ENCODE data around the gene CHP1.

The CHP1 gene

DNA sequence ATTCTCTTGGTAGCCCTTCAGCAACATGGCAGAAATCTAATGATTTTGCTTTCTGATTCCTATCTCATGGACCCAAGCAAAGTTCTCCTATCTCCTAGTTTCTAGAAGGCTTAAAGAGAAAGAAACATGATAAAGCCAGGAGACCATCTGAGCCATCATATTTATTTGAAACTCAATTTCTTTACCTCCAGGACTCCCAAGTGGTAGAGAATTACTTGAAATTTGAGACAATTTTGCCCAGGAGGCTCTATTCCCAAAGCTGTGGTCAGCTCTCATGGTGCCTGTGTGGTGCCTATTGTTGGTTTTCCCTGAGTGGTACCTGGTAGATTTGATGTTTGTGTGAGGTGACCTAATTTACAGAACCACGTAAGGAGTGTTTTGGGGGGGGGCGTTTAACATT, 38.8 kb downstream of the CHP1 start:
- Histone ChIP-seq H3K9ac (ENCODE audit: low read length) (no peak overlapping the region), H3K4me1 (ENCODE audit: control insufficient read depth in 1 of 2, insufficient read depth in 2 of 2, low read length in 2 of 2) (no peaks in the 10 kb centered on the region), H3K36me3 (ENCODE audit: control insufficient read depth in 1 of 2, insufficient read depth in 2 of 2, low read length in 2 of 2) (peaks cover 16 to 18% of the 10 kb centered on the region in 2 experiments), H4K91ac (ENCODE audit: low read depth, low read length) (no peak overlapping the region), H3K4ac (ENCODE audit: low read depth, low read length) (no peak overlapping the region), H3K79me1 (ENCODE audit: low read length) (no peaks in the 10 kb centered on the region), H3K18ac (ENCODE audit: low read length) (no peak overlapping the region), H2AK5ac (ENCODE audit: low read length) (no peak overlapping the region), H2BK120ac (ENCODE audit: insufficient read depth, low read length, poor library complexity) (no peak overlapping the region), H2AFZ (ENCODE audit: insufficient read depth, low read length, poor library complexity) (no peak overlapping the region), H3K9me3 (ENCODE audit: insufficient read depth, low read depth, low read length) (no peaks in the 10 kb centered on the region), H2BK12ac (ENCODE audit: low read length) (no peak overlapping the region), H3K27me3 (ENCODE audit: insufficient read depth, low read length) (no peaks in the 10 kb centered on the region), H2BK5ac (ENCODE audit: low read depth, low read length, poor library complexity) (no peak overlapping the region), H3K27ac (ENCODE audit: low read depth, low read length) (no peak overlapping the region), H4K12ac (ENCODE audit: low read depth, low read length) (no peak overlapping the region), H3K4me3 (ENCODE audit: low read depth, low read length) (no peak overlapping the region), H3K4me2 (ENCODE audit: low read length) (no peak overlapping the region), H3K23ac (ENCODE audit: low read length) (no peak overlapping the region), H3K14ac (ENCODE audit: low read length) (no peak overlapping the region), H4K8ac (ENCODE audit: low read depth, low read length) (no peak overlapping the region), H3K79me2 (ENCODE audit: control insufficient read depth, insufficient read depth, low read length, poor library complexity) (no peaks in the 10 kb centered on the region)
- no CpG with 5 or more reads among the region's 2 CpGs for WGBS (ENCODE audit: extremely low coverage, insufficient coverage, insufficient read length)
- no peak for DNase-seq

DNA sequence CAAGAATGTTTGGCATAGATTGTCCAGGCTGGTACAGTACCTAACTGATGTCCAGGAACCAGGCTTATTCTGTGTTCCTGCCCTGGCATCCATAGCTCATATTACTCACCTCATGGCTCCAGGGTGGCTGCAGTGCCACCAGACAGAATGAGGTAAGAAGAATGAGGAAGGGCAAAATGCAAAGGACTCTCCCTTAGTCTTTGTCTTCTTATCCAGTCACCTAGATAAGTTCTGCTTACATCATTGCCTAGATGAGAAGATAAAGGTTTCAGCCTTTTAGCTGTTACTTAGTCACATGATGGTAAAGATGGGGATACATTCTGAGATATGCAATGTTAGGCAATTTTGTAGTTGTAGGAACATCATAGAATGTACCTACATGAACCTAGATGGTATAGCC, 45.8 kb downstream of the CHP1 start:
- Histone ChIP-seq H4K91ac (ENCODE audit: low read depth, low read length) (no peak overlapping the region), H2AK5ac (ENCODE audit: low read length) (no peak overlapping the region), H3K27ac (ENCODE audit: low read depth, low read length) (no peak overlapping the region), H2BK12ac (ENCODE audit: low read length) (no peak overlapping the region), H3K23ac (ENCODE audit: low read length) (no peak overlapping the region), H4K8ac (ENCODE audit: low read depth, low read length) (no peak overlapping the region), H3K27me3 (ENCODE audit: insufficient read depth, low read length) (no peaks in the 10 kb centered on the region), H3K9ac (ENCODE audit: low read length) (no peak overlapping the region), H3K79me1 (ENCODE audit: low read length) (no peaks in the 10 kb centered on the region), H2AFZ (ENCODE audit: insufficient read depth, low read length, poor library complexity) (no peak overlapping the region), H3K4me3 (ENCODE audit: low read depth, low read length) (no peak overlapping the region), H3K4ac (ENCODE audit: low read depth, low read length) (no peak overlapping the region), H3K18ac (ENCODE audit: low read length) (no peak overlapping the region), H4K12ac (ENCODE audit: low read depth, low read length) (no peak overlapping the region), H3K4me1 (ENCODE audit: control insufficient read depth in 1 of 2, insufficient read depth in 2 of 2, low read length in 2 of 2) (peaks cover 0 to 3% of the 10 kb centered on the region in 2 experiments), H3K36me3 (ENCODE audit: control insufficient read depth in 1 of 2, insufficient read depth in 2 of 2, low read length in 2 of 2) (peaks cover 13 to 19% of the 10 kb centered on the region in 2 experiments), H2BK120ac (ENCODE audit: insufficient read depth, low read length, poor library complexity) (no peak overlapping the region), H3K79me2 (ENCODE audit: control insufficient read depth, insufficient read depth, low read length, poor library complexity) (no peaks in the 10 kb centered on the region), H3K14ac (ENCODE audit: low read length) (no peak overlapping the region), H3K4me2 (ENCODE audit: low read length) (no peak overlapping the region), H2BK5ac (ENCODE audit: low read depth, low read length, poor library complexity) (no peak overlapping the region), H3K9me3 (ENCODE audit: insufficient read depth, low read depth, low read length) (no peaks in the 10 kb centered on the region)
- DNase-seq, result peak; percentile 56 to 90

DNA sequence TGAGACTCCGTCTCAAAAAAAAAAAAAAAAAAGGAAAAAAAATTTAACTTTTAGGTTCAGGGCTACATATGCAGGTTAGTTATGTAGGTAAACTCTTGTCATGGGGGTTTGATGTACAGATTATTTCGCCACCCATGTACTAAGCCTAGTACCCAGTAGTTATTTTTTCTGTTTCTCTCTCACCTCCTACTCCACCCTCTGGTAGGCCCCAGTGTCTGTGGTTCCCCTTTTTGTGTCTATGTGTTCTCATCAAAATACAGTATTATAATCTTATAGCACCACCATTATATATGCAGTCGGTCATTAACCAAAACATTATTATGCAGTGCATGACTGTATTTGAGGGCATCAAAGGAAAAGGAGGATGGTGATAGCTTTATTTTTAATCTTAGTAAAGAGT, 47.3 kb downstream of the CHP1 start:
- H2AK5ac ChIP-seq (ENCODE audit: low read length), result no peak overlapping the region
- H4K91ac ChIP-seq (ENCODE audit: low read depth, low read length), result no peak overlapping the region
- no peak for DNase-seq
- no peak overlapping the region for H3K23ac ChIP-seq (ENCODE audit: low read length)
- H3K4me1 ChIP-seq (ENCODE audit: control insufficient read depth in 1 of 2, insufficient read depth in 2 of 2, low read length in 2 of 2), result peaks cover 3 to 4% of the 10 kb centered on the region in 2 experiments
- no peak overlapping the region for H3K9ac ChIP-seq (ENCODE audit: low read length)
- H3K79me2 ChIP-seq (ENCODE audit: control insufficient read depth, insufficient read depth, low read length, poor library complexity), result no peaks in the 10 kb centered on the region
- WGBS (ENCODE audit: extremely low coverage, insufficient coverage, insufficient read length), result no CpG with 5 or more reads among the region's 3 CpGs
- peaks cover 4% of the 10 kb centered on the region for H3K79me1 ChIP-seq (ENCODE audit: low read length)
- H3K4ac ChIP-seq (ENCODE audit: low read depth, low read length), result no peak overlapping the region
- H3K14ac ChIP-seq (ENCODE audit: low read length), result no peak overlapping the region
- H2BK120ac ChIP-seq (ENCODE audit: insufficient read depth, low read length, poor library complexity), result no peak overlapping the region
- H3K18ac ChIP-seq (ENCODE audit: low read length), result no peak overlapping the region
- no peak overlapping the region for H4K8ac ChIP-seq (ENCODE audit: low read depth, low read length)
- no peak overlapping the region for H4K12ac ChIP-seq (ENCODE audit: low read depth, low read length)
- no peaks in the 10 kb centered on the region for H3K27me3 ChIP-seq (ENCODE audit: insufficient read depth, low read length)
- no peaks in the 10 kb centered on the region for H3K9me3 ChIP-seq (ENCODE audit: insufficient read depth, low read depth, low read length)
- no peak overlapping the region for H2AFZ ChIP-seq (ENCODE audit: insufficient read depth, low read length, poor library complexity)
- no peak overlapping the region for H2BK12ac ChIP-seq (ENCODE audit: low read length)
- H2BK5ac ChIP-seq (ENCODE audit: low read depth, low read length, poor library complexity), result no peak overlapping the region
- H3K4me3 ChIP-seq (ENCODE audit: low read depth, low read length), result no peak overlapping the region
- peaks cover 7 to 16% of the 10 kb centered on the region in 2 experiments for H3K36me3 ChIP-seq (ENCODE audit: control insufficient read depth in 1 of 2, insufficient read depth in 2 of 2, low read length in 2 of 2)
- no peak overlapping the region for H3K27ac ChIP-seq (ENCODE audit: low read depth, low read length)
- no peak overlapping the region for H3K4me2 ChIP-seq (ENCODE audit: low read length)

DNA sequence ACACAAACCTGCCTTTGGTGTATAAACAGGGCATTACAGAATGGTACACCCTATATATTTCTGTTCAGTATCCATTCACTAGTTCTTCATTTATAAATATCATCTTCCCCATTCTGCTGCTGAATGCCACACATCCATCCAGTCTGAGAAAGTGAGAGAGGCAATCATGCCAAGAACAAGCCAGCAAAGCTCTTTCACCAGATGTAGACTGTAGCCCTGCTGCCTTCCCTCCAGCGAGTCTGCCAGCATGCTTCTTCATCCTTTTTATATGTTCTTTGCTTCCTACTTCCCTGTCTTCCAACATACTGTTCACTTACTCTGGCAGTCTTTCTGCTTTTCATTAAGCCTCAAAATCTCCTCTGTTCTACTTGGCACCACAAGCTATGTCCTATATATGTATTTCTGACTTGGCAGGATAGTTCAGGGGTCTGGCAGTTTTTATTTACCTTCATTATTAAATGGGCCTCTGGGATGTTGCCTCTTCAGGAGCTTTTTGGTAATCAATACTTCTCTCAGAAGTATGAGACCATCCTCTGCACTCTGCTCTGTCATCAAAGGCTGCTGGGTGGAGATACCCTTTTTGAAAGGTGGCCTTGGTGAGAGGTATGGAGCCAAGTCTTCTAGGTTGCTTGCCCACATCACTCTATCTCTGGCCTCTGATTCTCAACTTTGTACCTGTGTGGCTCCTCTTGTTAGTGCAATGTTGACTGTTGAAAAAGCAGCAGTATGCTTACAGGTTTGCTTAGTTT, 48.6 kb downstream of the CHP1 start:
- Histone ChIP-seq H3K4me1 (ENCODE audit: control insufficient read depth in 1 of 2, insufficient read depth in 2 of 2, low read length in 2 of 2) (peaks cover 3 to 4% of the 10 kb centered on the region in 2 experiments), H3K27ac (ENCODE audit: low read depth, low read length) (no peak overlapping the region), H3K23ac (ENCODE audit: low read length) (no peak overlapping the region), H3K4me2 (ENCODE audit: low read length) (no peak overlapping the region), H3K27me3 (ENCODE audit: insufficient read depth, low read length) (no peaks in the 10 kb centered on the region), H2BK12ac (ENCODE audit: low read length) (no peak overlapping the region), H2BK120ac (ENCODE audit: insufficient read depth, low read length, poor library complexity) (no peak overlapping the region), H4K8ac (ENCODE audit: low read depth, low read length) (no peak overlapping the region), H2AK5ac (ENCODE audit: low read length) (no peak overlapping the region), H3K14ac (ENCODE audit: low read length) (no peak overlapping the region), H3K9ac (ENCODE audit: low read length) (no peak overlapping the region), H3K4me3 (ENCODE audit: low read depth, low read length) (no peak overlapping the region), H3K4ac (ENCODE audit: low read depth, low read length) (no peak overlapping the region), H3K79me2 (ENCODE audit: control insufficient read depth, insufficient read depth, low read length, poor library complexity) (peaks cover 7% of the 10 kb centered on the region), H4K12ac (ENCODE audit: low read depth, low read length) (no peak overlapping the region), H3K36me3 (ENCODE audit: control insufficient read depth in 1 of 2, insufficient read depth in 2 of 2, low read length in 2 of 2) (peaks cover 4 to 13% of the 10 kb centered on the region in 2 experiments), H2BK5ac (ENCODE audit: low read depth, low read length, poor library complexity) (no peak overlapping the region), H4K91ac (ENCODE audit: low read depth, low read length) (no peak overlapping the region), H3K9me3 (ENCODE audit: insufficient read depth, low read depth, low read length) (no peaks in the 10 kb centered on the region), H3K79me1 (ENCODE audit: low read length) (peaks cover 11% of the 10 kb centered on the region), H2AFZ (ENCODE audit: insufficient read depth, low read length, poor library complexity) (no peak overlapping the region), H3K18ac (ENCODE audit: low read length) (no peak overlapping the region)
- no peak for DNase-seq
- WGBS (ENCODE audit: extremely low coverage, insufficient coverage, insufficient read length), result no CpG with 5 or more reads among the region's 1 CpG

Data from trophoblast cell (in vitro differentiated cells and primary cell).